WTC11 (cell line): Measurements from ENCODE around the gene AGBL4. TPM values are rescaled to one million over a fixed set of nuclear protein-coding genes. Genes with fewer than 3 reads are reported as not detected.

Experiments used
- ATAC-seq: fragments of 200-7000 bp; cut with Tn5 transposase; 2 replicates; pipeline ENCODE4 v1.10.0; 2021; ENCODE audit warnings: mild to moderate bottlenecking, moderate library complexity
- CTCF ChIA-PET: fragments of 300-600 bp; sonication (Branson Sonifier 250); formaldehyde crosslinking; loops from one replicate; lab custom pipeline; 2021; ENCODE audit warnings: antibody characterized with exemption; lab: Charles Lee
- POLR2A ChIA-PET: fragments of 350-600 bp; sonication (Branson Sonifier 250); formaldehyde crosslinking; loops from one replicate; lab custom pipeline; 2021; ENCODE audit warnings: antibody characterized with exemption; lab: Charles Lee
- DNase-seq: peaks from one replicate; pipeline ENCODE4 v3.0.0; 2021; ENCODE audit warnings: low spot score
- H3K27ac Mint-ChIP-seq: 2 replicates; pipeline ENCODE4 v1.8.0; 2021; ENCODE audit warnings: mixed read lengths
- H3K27me3 Mint-ChIP-seq: 2 replicates; pipeline ENCODE4 v1.8.0; 2021; ENCODE audit warnings: low read depth, mild to moderate bottlenecking, moderate library complexity, mixed read lengths
- H3K36me3 Mint-ChIP-seq: 2 replicates; pipeline ENCODE4 v1.8.0; 2021; ENCODE audit warnings: mixed read lengths
- H3K4me1 Mint-ChIP-seq: 2 replicates; pipeline ENCODE4 v1.8.0; 2022; ENCODE audit warnings: mixed read lengths
- H3K4me3 Mint-ChIP-seq: 2 replicates; pipeline ENCODE4 v1.8.0; 2021; ENCODE audit warnings: mild to moderate bottlenecking, moderate library complexity, mixed read lengths
- H3K9me3 Mint-ChIP-seq: 2 replicates; pipeline ENCODE4 v1.8.0; 2021; ENCODE audit warnings: mixed read lengths
- ATF2 ChIP-seq: sonication (generic); formaldehyde crosslinking; IDR thresholded peaks from 2 replicates; pipeline ENCODE4 v1.8.1; 2022; ENCODE audit warnings: low read depth, missing genetic modification reagents, borderline replicate concordance
- CDX4 ChIP-seq: fragments of 250-450 bp; sonication (Bioruptor Pico); IDR thresholded peaks from 2 replicates; pipeline ENCODE4 v1.9.0; 2021; ENCODE audit warnings: moderate library complexity, mild to moderate bottlenecking, inconsistent platforms, borderline replicate concordance
- CREM ChIP-seq: sonication (generic); formaldehyde crosslinking; IDR thresholded peaks from 2 replicates; pipeline ENCODE4 v1.8.1; 2022; ENCODE audit warnings: mild to moderate bottlenecking, missing genetic modification reagents, moderate library complexity
- ETV6 ChIP-seq: sonication (generic); formaldehyde crosslinking; IDR thresholded peaks from 2 replicates; pipeline ENCODE4 v1.8.1; 2022; ENCODE audit warnings: mild to moderate bottlenecking, missing genetic modification reagents
- HMGA2 ChIP-seq: fragments of 250-450 bp; sonication (Bioruptor Pico); IDR thresholded peaks from 2 replicates; pipeline ENCODE4 v1.4.0; 2021; ENCODE audit warnings: mild to moderate bottlenecking, moderate library complexity
- JAZF1 ChIP-seq: fragments of 250-450 bp; sonication (Bioruptor Pico); IDR thresholded peaks from 2 replicates; pipeline ENCODE4 v1.9.0; 2021; ENCODE audit warnings: moderate library complexity, mild to moderate bottlenecking, inconsistent platforms
- JUN ChIP-seq: sonication (generic); formaldehyde crosslinking; IDR thresholded peaks from 2 replicates; pipeline ENCODE4 v1.8.0; 2023; ENCODE audit warnings: mild to moderate bottlenecking, missing genetic modification reagents
- KAT7 ChIP-seq: sonication (generic); formaldehyde crosslinking; IDR thresholded peaks from 2 replicates; pipeline ENCODE4 v1.8.1; 2023; ENCODE audit warnings: missing genetic modification reagents, mild to moderate bottlenecking, borderline replicate concordance
- MLX ChIP-seq: sonication (generic); formaldehyde crosslinking; IDR thresholded peaks from 2 replicates; pipeline ENCODE4 v1.8.1; 2023; ENCODE audit warnings: mild to moderate bottlenecking, missing genetic modification reagents, moderate library complexity
- PRRX2 ChIP-seq: fragments of 250-450 bp; sonication (Bioruptor Pico); IDR thresholded peaks from 2 replicates; pipeline ENCODE4 v1.8.0; 2021; ENCODE audit warnings: mild to moderate bottlenecking
- SMAD3 ChIP-seq: sonication (generic); formaldehyde crosslinking; IDR thresholded peaks from 2 replicates; pipeline ENCODE4 v1.8.0; 2022; ENCODE audit warnings: missing genetic modification reagents, mild to moderate bottlenecking, borderline replicate concordance
- USF1 ChIP-seq: sonication (generic); formaldehyde crosslinking; IDR thresholded peaks from 2 replicates; pipeline ENCODE4 v1.8.0; 2022; ENCODE audit warnings: mild to moderate bottlenecking, missing genetic modification reagents
- USF2 ChIP-seq: sonication (generic); formaldehyde crosslinking; IDR thresholded peaks from 2 replicates; pipeline ENCODE4 v1.8.1; 2023; ENCODE audit warnings: mild to moderate bottlenecking, missing genetic modification reagents, moderate library complexity
- ZBTB43 ChIP-seq: sonication (generic); formaldehyde crosslinking; IDR thresholded peaks from 2 replicates; pipeline ENCODE4 v1.8.1; 2023; ENCODE audit warnings: mild to moderate bottlenecking, missing genetic modification reagents
- ZNF263 ChIP-seq: sonication (generic); formaldehyde crosslinking; IDR thresholded peaks from 2 replicates; pipeline ENCODE4 v1.8.1; 2022; ENCODE audit warnings: low read depth, mild to moderate bottlenecking, moderate library complexity, missing genetic modification reagents
- ZNF281 ChIP-seq: sonication (generic); formaldehyde crosslinking; IDR thresholded peaks from 2 replicates; pipeline ENCODE4 v1.8.0; 2023; ENCODE audit warnings: mild to moderate bottlenecking, missing genetic modification reagents
- ZNF317 ChIP-seq: sonication (generic); formaldehyde crosslinking; IDR thresholded peaks from 2 replicates; pipeline ENCODE4 v1.8.1; 2023; ENCODE audit warnings: low read depth, mild to moderate bottlenecking, moderate library complexity, missing genetic modification reagents, borderline replicate concordance
- ZNF416 ChIP-seq: fragments of 250-450 bp; sonication (Bioruptor Pico); IDR thresholded peaks from 2 replicates; pipeline ENCODE4 v1.9.0; 2021; ENCODE audit warnings: mild to moderate bottlenecking, inconsistent platforms
- ZNF423 ChIP-seq: fragments of 250-450 bp; sonication (Bioruptor Pico); IDR thresholded peaks from 2 replicates; pipeline ENCODE4 v2.1.2; 2022; ENCODE audit warnings: mild to moderate bottlenecking, moderate library complexity
- ZNF512 ChIP-seq: sonication (generic); formaldehyde crosslinking; IDR thresholded peaks from 2 replicates; pipeline ENCODE4 v1.8.1; 2022; ENCODE audit warnings: missing genetic modification reagents, borderline replicate concordance
- ZNF532 ChIP-seq: fragments of 250-450 bp; sonication (Bioruptor Pico); IDR thresholded peaks from 2 replicates; pipeline ENCODE4 v1.9.0; 2021; ENCODE audit warnings: mild to moderate bottlenecking, borderline replicate concordance
- total RNA-seq: library from RNA; stranded (reverse); gene quantifications from 3 replicates; pipeline ENCODE4 v1.2.3, GENCODE V29; 2021

AGBL4 gene
- total RNA-seq, 1 experiment from 2014 or later: 0.87 TPM

GRCh38 chr1:48548985-48549384 is 1474.8 kb downstream of the AGBL4 start (continued):
- TF ChIP-seq ZNF532 (CRISPR knock-in tag): no peak
- no peak for TF ChIP-seq JAZF1 (CRISPR knock-in tag)
- TF ChIP-seq, all 79 proteins: peak for 0

GRCh38 chr1:48547561-48548220 is 1476.1 kb downstream of the AGBL4 start:
- no peaks in the 10 kb centered on the region; the same call in 1 of the 2 replicates for H3K27me3 Mint-ChIP-seq
- TF ChIP-seq USF2 (CRISPR knock-in tag) (no peak), ZNF512 (CRISPR knock-in tag) (no peak), CREM (CRISPR knock-in tag) (no peak), ZNF317 (CRISPR knock-in tag) (no peak), ZNF416 (CRISPR knock-in tag) (no peak), CDX4 (CRISPR knock-in tag) (no peak), SMAD3 (CRISPR knock-in tag) (no peak), ZNF263 (no peak), ZNF423 (CRISPR knock-in tag) (no peak), HMGA2 (CRISPR knock-in tag) (no peak), ZNF281 (CRISPR knock-in tag) (no peak), KAT7 (CRISPR knock-in tag) (no peak), USF1 (CRISPR knock-in tag) (no peak), PRRX2 (no peak), ZBTB43 (CRISPR knock-in tag) (no peak), MLX (CRISPR knock-in tag) (no peak), ATF2 (CRISPR knock-in tag) (no peak), ETV6 (CRISPR knock-in tag) (no peak), JUN (no peak)

More at GRCh38 chr1:48547561-48548220, 1476.1 kb downstream of the AGBL4 start:
- no peak overlapping the region for H3K27ac Mint-ChIP-seq
- no peaks in the 10 kb centered on the region for H3K36me3 Mint-ChIP-seq
- ATAC-seq (no peak), DNase-seq (no peak)
- ChIA-PET CTCF (interaction anchor here (0.9 to 1.2 kb wide), 4 partner anchors 25 to 339 kb away, joined by 3 to 6 read pairs (median 4); no protein-coding TSS in a partner anchor), POLR2A (no interaction called here)
- H3K4me3 Mint-ChIP-seq: no peak overlapping the region
- H3K4me1 Mint-ChIP-seq: peaks cover 7% of the 10 kb centered on the region
- H3K9me3 Mint-ChIP-seq: no peaks in the 10 kb centered on the region
